ENCODE data around the gene MAN1C1.
"Not testable (repeated sequence)": the region's sequence is repeated elsewhere in the genome, so short reads cannot be mapped to it uniquely, and the experiment has no call there.

The MAN1C1 gene

DNA sequence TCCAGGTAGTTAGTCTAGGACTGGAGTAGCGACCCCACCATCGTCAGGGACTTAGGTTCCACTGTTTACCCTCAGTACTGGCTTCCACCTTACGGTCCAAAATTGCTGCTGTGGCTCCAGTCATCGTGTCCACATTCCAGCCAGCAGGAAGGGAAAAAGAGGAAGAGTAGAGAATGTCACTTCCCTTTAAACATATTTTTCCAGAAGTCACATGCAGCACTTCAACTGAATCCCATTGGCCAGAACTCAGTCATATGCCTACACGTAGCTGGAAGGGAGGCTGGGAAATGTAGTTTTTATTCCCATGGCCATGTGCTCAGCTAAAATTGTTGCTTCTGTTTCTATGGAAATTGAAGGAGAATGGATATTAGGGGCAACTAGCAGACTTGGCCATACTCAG lies 99.3 kb downstream of the MAN1C1 start:
- peak; percentile 39 for DNase-seq (ENCODE audit: low read depth)

- no peak for DNase-seq (ENCODE audit: low read depth)
Measured at GRCh38 chr1:25716320-25716719, 99.7 kb downstream of the MAN1C1 start.

GRCh38 chr1:25718732-25719131 lies 102.1 kb downstream of the MAN1C1 start:
- DNase-seq (ENCODE audit: low read depth) = no peak

- DNase-seq (ENCODE audit: low read depth) = no peak
Measured at GRCh38 chr1:25720624-25721023, 104.0 kb downstream of the MAN1C1 start.

GRCh38 chr1:25723250-25723880 lies 106.8 kb downstream of the MAN1C1 start:
- DNase-seq (ENCODE audit: low read depth) = no peak

DNA sequence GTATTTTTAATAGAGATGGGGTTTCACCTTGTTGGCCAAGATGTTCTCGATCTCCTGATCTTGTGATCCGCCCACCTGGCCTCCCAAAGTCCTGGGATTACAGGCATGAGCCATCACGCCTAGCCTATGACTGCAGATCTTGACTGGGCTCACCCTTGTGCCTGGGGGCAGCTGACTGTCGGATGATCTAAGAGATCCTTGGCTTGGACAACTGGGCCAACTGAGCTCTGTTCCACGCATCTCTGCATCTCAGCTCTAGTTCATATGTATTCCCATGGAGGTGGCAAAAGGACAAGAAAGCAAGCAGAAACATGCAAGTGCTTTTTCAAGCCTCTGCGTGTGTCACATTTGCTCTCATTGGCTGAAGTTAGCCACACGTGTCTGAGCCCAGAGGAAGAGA lies 107.6 kb downstream of the MAN1C1 start:
- no peak for DNase-seq (ENCODE audit: low read depth)

DNA sequence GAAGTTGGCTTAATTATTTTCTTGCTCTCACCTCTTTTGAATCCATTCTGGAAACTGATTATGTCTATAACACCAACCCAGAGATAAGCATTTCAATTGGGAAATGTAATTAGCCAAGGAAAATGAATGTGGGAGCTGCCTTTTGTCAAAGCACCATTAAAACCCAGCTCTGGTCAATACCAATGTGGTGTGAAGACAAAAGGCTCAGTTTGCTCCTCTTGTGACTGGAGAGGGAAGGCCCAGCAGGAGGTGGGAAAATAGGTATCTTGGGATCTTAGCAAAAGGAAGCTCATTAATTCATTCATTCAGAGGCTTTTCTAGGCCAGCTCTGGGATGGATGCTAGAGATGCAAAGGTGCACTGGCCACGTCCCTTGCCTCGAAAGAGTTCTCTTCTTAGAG lies 108.4 kb downstream of the MAN1C1 start:
- no peak for DNase-seq (ENCODE audit: low read depth)

GRCh38 chr1:25725482-25725881 lies 108.9 kb downstream of the MAN1C1 start:
- DNase-seq (ENCODE audit: low read depth) = no peak

- peak; percentile 33 for DNase-seq (ENCODE audit: low read depth)
Measured at GRCh38 chr1:25727088-25727487, 110.5 kb downstream of the MAN1C1 start.

GRCh38 chr1:25727635-25728286 lies 111.2 kb downstream of the MAN1C1 start:
- DNase-seq (ENCODE audit: low read depth) = peak; percentile 31

GRCh38 chr1:25728301-25728935 lies 111.8 kb downstream of the MAN1C1 start:
- DNase-seq (ENCODE audit: low read depth) = no peak

- DNase-seq (ENCODE audit: low read depth) = no peak
Measured at GRCh38 chr1:25729045-25729444, 112.5 kb downstream of the MAN1C1 start.

DNA sequence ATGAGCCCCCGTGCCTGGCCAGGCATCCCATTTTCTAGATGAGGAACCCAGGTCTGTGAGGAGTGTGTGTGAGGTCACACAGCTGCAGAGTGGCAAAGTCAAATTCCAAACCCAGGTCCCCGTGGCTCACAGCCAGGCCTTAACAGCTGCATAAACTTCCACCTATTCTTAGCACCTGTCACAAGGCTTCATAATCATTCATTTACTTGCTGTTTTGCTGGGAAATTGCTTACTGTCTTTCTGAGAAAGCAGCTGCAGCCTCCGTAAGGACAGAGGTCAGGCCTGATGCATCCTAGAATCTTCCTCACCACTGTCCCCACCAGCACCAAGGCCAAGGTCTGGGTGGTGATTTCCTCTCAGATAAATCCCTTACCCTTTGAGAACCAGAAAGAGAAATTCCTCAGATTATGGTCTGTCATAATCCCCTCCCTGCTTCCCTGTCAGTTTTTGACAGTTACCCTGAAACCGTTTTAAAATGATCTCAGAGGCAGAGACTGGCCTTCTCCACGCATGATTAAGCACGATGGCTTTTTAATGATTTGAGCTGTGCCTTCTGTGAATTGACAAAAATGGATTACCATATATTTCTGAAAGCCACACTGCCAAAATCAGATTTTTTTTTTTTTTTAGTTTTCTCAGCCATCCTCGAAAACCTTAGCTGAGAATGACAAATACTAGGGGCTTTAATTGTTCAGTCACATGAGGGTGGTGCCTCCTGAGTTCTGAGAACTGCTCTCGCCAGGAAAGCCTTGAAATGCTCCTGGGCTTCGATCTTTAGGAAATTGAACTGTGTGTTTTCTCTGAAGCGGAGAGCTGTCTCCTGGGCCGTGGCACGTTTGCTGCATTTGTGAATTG lies 113.4 kb downstream of the MAN1C1 start:
- DNase-seq (ENCODE audit: low read depth) = no peak

- DNase-seq (ENCODE audit: low read depth) = no peak
Measured at GRCh38 chr1:25731148-25731547, 114.6 kb downstream of the MAN1C1 start.

- DNase-seq (ENCODE audit: low read depth) = no peak
Measured at GRCh38 chr1:25731626-25732370, 115.2 kb downstream of the MAN1C1 start.

DNA sequence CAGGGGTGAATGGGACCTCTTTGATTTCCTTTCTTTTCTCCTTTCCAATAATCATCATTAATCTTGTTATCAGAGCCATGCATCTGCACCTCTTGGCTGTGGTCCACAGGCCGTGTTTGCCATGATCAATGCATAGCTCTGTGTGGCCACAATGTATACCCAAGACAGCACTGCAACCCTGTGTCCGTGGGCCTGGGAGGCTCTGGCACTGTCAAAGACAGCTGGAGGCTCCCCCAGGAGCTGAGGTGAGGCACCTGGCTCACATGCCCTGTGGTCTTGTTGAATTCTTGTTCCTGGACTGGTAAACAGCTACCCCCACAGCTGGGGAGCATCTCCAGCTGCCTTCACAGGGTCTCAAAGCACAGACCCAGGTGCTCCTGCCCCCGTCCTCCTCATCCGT lies 116.2 kb downstream of the MAN1C1 start:
- DNase-seq (ENCODE audit: low read depth) = no peak

GRCh38 chr1:25733271-25733670 lies 116.7 kb downstream of the MAN1C1 start:
- no peak for DNase-seq (ENCODE audit: low read depth)

DNA sequence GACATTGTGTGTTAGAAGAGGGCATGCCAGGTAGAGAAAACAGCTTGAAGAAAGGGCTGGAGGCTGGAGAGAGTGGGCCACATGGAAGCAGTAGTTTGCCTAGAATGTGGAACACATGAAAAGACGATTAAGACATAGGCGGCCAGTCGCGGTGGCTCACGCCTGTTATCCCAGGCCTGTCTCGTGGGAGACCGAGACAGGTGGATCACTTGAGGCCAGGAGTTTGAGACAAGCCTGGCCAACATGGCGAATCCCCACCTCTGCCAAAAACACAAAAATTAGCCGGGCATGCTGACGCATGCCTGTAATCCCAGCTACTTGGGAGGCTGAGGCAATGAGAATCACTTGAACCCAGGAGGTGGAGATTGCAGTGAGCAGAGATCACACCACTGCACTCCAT lies 118.4 kb downstream of the MAN1C1 start:
- not testable (repeated sequence) for DNase-seq (ENCODE audit: low read depth)

- DNase-seq (ENCODE audit: low read depth) = no peak
Measured at GRCh38 chr1:25735956-25736529, 119.5 kb downstream of the MAN1C1 start.

DNA sequence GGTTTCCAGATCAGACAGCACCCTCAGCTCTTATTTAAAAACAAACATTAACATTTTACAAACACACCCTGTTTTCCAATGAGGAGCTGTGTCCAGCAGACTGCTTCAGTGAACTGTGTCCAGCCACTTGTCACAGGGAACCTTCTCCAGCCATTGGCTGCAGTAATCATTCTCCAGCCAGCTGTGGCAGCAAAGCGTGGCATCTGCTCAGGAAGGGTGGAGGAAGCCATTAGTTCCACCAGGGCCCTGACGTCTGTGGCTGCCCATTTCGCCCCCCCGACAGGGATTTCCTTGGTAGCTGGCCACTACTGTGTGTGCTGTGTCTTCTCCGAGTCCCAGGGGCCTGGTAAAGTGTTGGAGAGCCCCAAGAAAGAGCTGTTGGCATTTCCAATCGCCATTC lies 120.5 kb downstream of the MAN1C1 start:
- no peak for DNase-seq (ENCODE audit: low read depth)

- DNase-seq (ENCODE audit: low read depth) = no peak
Measured at GRCh38 chr1:25738499-25738898, 121.9 kb downstream of the MAN1C1 start.

GRCh38 chr1:25739341-25739740 lies 122.8 kb downstream of the MAN1C1 start:
- no peak for DNase-seq (ENCODE audit: low read depth)

Measured in EH (cell line).